ENCODE results near the gene LOXHD1.

Gene LOXHD1

GRCh38 chr18:46668694-46669093, 11.7 kb upstream of the LOXHD1 start:
- DNase-seq, result no peak

- no peak for DNase-seq
These were observed 11.1 kb upstream of the LOXHD1 start for GRCh38 chr18:46668135-46668534.

- DNase-seq, result no peak
These were observed 6.5 kb upstream of the LOXHD1 start for GRCh38 chr18:46663539-46663938.

GRCh38 chr18:46660957-46661749, 4.1 kb upstream of the LOXHD1 start:
- no peak for DNase-seq

GRCh38 chr18:46659484-46659883, 2.5 kb upstream of the LOXHD1 start:
- DNase-seq, result no peak

GRCh38 chr18:46656326-46657114, 500 bp downstream of the LOXHD1 start:
- no peak for DNase-seq

GRCh38 chr18:46652372-46652771, 4.6 kb downstream of the LOXHD1 start:
- DNase-seq, result no peak

- DNase-seq, result no peak
These were observed 6.3 kb downstream of the LOXHD1 start for GRCh38 chr18:46650681-46651080.

GRCh38 chr18:46649071-46649862, 7.8 kb downstream of the LOXHD1 start:
- DNase-seq, result no peak

GRCh38 chr18:46646468-46646867, 10.6 kb downstream of the LOXHD1 start:
- DNase-seq, result no peak

GRCh38 chr18:46642561-46642960, 14.5 kb downstream of the LOXHD1 start:
- no peak for DNase-seq

- no peak for DNase-seq
These were observed 15.1 kb downstream of the LOXHD1 start for GRCh38 chr18:46641917-46642316.

- no peak for DNase-seq
These were observed 17.6 kb downstream of the LOXHD1 start for GRCh38 chr18:46639386-46639785.

- no peak for DNase-seq
These were observed 20.9 kb downstream of the LOXHD1 start for GRCh38 chr18:46636040-46636630.

GRCh38 chr18:46632401-46633071, 24.5 kb downstream of the LOXHD1 start:
- no peak for DNase-seq

GRCh38 chr18:46630991-46631390, 26.0 kb downstream of the LOXHD1 start:
- no peak for DNase-seq

GRCh38 chr18:46630160-46630559, 26.9 kb downstream of the LOXHD1 start:
- no peak for DNase-seq

- no peak for DNase-seq
These were observed 27.7 kb downstream of the LOXHD1 start for GRCh38 chr18:46629361-46629760.

- no peak for DNase-seq
These were observed 28.8 kb downstream of the LOXHD1 start for GRCh38 chr18:46628206-46628605.

GRCh38 chr18:46627136-46627535, 29.9 kb downstream of the LOXHD1 start:
- DNase-seq, result no peak

GRCh38 chr18:46625069-46625468, 32.0 kb downstream of the LOXHD1 start:
- no peak for DNase-seq

GRCh38 chr18:46624127-46624526, 32.9 kb downstream of the LOXHD1 start:
- peak in 1 of 2 donors; percentile 6 for DNase-seq
